HG02852 (cell line): Measurements from ENCODE around the gene TXN.

Experiments
- ATAC-seq: cut with Tn5 transposase; IDR thresholded peaks from one replicate; pipeline ENCODE4 v1.9.1; 2021; ENCODE audit warnings: mild to moderate bottlenecking, moderate library complexity; ENCODE audit not compliant: unreplicated experiment

The TXN gene

GRCh38 chr9:110256380-110257096 lies at the start of gene TXN:
Gene TXN, minus strand, starts transcription at chr9:110256507. Its CDS starts 72 bp downstream, at chr9:110256435.
- ATAC-seq = peak; percentile 72

- ATAC-seq = no peak
Measured at GRCh38 chr9:110303133-110303532, 46.8 kb upstream of the TXN start.

GRCh38 chr9:110298043-110298605 lies 41.8 kb upstream of the TXN start:
- no peak for ATAC-seq

GRCh38 chr9:110293248-110293647 lies 36.9 kb upstream of the TXN start:
- ATAC-seq = no peak

- no peak for ATAC-seq
Measured at GRCh38 chr9:110291921-110292557, 35.7 kb upstream of the TXN start.

GRCh38 chr9:110290001-110290400 lies 33.7 kb upstream of the TXN start:
- ATAC-seq = no peak

- ATAC-seq = no peak
Measured at GRCh38 chr9:110288503-110288902, 32.2 kb upstream of the TXN start.

GRCh38 chr9:110287289-110287680 lies 31.0 kb upstream of the TXN start:
- ATAC-seq = no peak

- ATAC-seq = no peak
Measured at GRCh38 chr9:110284211-110284844, 28.0 kb upstream of the TXN start.

- no peak for ATAC-seq
Measured at GRCh38 chr9:110283751-110284150, 27.4 kb upstream of the TXN start.

GRCh38 chr9:110282739-110283081 lies 26.4 kb upstream of the TXN start:
- ATAC-seq = no peak

- ATAC-seq = no peak
Measured at GRCh38 chr9:110282018-110282738, 25.9 kb upstream of the TXN start.

- ATAC-seq = no peak
Measured at GRCh38 chr9:110278080-110278707, 21.9 kb upstream of the TXN start.

- no peak for ATAC-seq
Measured at GRCh38 chr9:110276781-110277180, 20.5 kb upstream of the TXN start.

GRCh38 chr9:110270211-110270995 lies 14.1 kb upstream of the TXN start:
- no peak for ATAC-seq

GRCh38 chr9:110266795-110267194 lies 10.5 kb upstream of the TXN start:
- ATAC-seq = no peak

GRCh38 chr9:110261632-110262031 lies 5.3 kb upstream of the TXN start:
- no peak for ATAC-seq

GRCh38 chr9:110260911-110261310 lies 4.6 kb upstream of the TXN start:
- no peak for ATAC-seq

GRCh38 chr9:110259566-110259965 lies 3.3 kb upstream of the TXN start:
- no peak for ATAC-seq

- no peak for ATAC-seq
Measured at GRCh38 chr9:110258690-110259091, 2.4 kb upstream of the TXN start.
